H1 (cell line): Measurements from ENCODE around the gene AGRN. TPM values are rescaled to one million over a fixed set of nuclear protein-coding genes. Genes with fewer than 3 reads are reported as not detected.

Experiments used
- CTCF ChIA-PET: fragments of 300-600 bp; sonication (Branson Sonifier 250); formaldehyde crosslinking; loops from one replicate; lab custom pipeline; 2021; ENCODE audit not compliant: partially characterized antibody; lab: Charles Lee
- POLR2A ChIA-PET: fragments of 300-600 bp; sonication (Branson Sonifier 250); formaldehyde crosslinking; loops from one replicate; lab custom pipeline; 2021; ENCODE audit warnings: inconsistent platforms; ENCODE audit not compliant: partially characterized antibody; lab: Charles Lee
- DNase-seq, 2 experiments: peaks; one replicate each; pipeline versions ENCODE4 v3.0.0 to v3.0.0-alpha.2; 2010 to 2022; ENCODE audit warnings: low spot score in 2 of 2, low read depth in 1 of 2, mixed read lengths in 1 of 2
- FAIRE-seq: peaks from 2 replicates; lab custom pipeline; 2011; peaks lifted over from hg19 to GRCh38; lab: Jason Lieb, UNC
- H2AFZ ChIP-seq: 2 replicates; pipeline ENCODE4 v1.8.1; 2012; ENCODE audit warnings: low read length, inconsistent platforms
- H2AK5ac ChIP-seq: 2 replicates; pipeline ENCODE4 v1.6.1; 2013; ENCODE audit warnings: low read depth, low read length
- H2BK120ac ChIP-seq: replicated peaks from 2 replicates; pipeline ENCODE3; 2013; ENCODE audit warnings: low read depth, low read length, inconsistent platforms
- H2BK12ac ChIP-seq: 2 replicates; pipeline ENCODE4 v1.6.1; 2013; ENCODE audit warnings: low read depth, low read length
- H2BK15ac ChIP-seq: 2 replicates; pipeline ENCODE4 v1.6.1; 2013; ENCODE audit warnings: low read length
- H2BK20ac ChIP-seq: 2 replicates; pipeline ENCODE4 v1.6.1; 2013; ENCODE audit warnings: low read length
- H2BK5ac ChIP-seq: 2 replicates; pipeline ENCODE4 v1.6.1; 2013; ENCODE audit warnings: low read depth, low read length
- H3K14ac ChIP-seq: 2 replicates; pipeline ENCODE4 v1.6.1; 2013; ENCODE audit warnings: inconsistent platforms; ENCODE audit not compliant: insufficient read length
- H3K18ac ChIP-seq: 2 replicates; pipeline ENCODE4 v1.6.1; 2013; ENCODE audit warnings: low read length; ENCODE audit errors: extremely low read depth
- H3K23ac ChIP-seq: 2 replicates; pipeline ENCODE4 v1.6.1; 2013; ENCODE audit warnings: inconsistent platforms; ENCODE audit not compliant: insufficient read length
- H3K23me2 ChIP-seq: 2 replicates; pipeline ENCODE4 v1.6.1; 2013; ENCODE audit warnings: low read depth, low read length
- H3K27ac ChIP-seq: 2 replicates; pipeline ENCODE4 v1.6.1; 2011; ENCODE audit warnings: low read depth, low read length, inconsistent platforms
- H3K27me3 ChIP-seq, 4 experiments: replicated peaks in 1 of 4; 1 replicate in 1 of 4; 2 replicates in 3 of 4; pipeline versions ENCODE4 v1.6.1 to v1.8.1; 2011 to 2013; ENCODE audit warnings: low read length in 3 of 4, mild to moderate bottlenecking in 3 of 4, inconsistent platforms in 2 of 4, mixed read lengths in 2 of 4, moderate library complexity in 1 of 4; ENCODE audit not compliant: control insufficient read depth in 3 of 4, insufficient read depth in 3 of 4; ENCODE audit errors: extremely low read depth in 1 of 4
- H3K36me3 ChIP-seq, 4 experiments: 2 replicates each; pipeline versions ENCODE4 v1.6.1 to v1.8.1; 2011 to 2013; ENCODE audit warnings: mild to moderate bottlenecking in 4 of 4, low read length in 3 of 4, moderate library complexity in 2 of 4, control low read depth in 1 of 4, inconsistent platforms in 1 of 4; ENCODE audit not compliant: insufficient read depth in 4 of 4, control insufficient read depth in 2 of 4
- H3K4ac ChIP-seq: replicated peaks from 2 replicates; pipeline ENCODE3; 2013; ENCODE audit warnings: low read length, low read depth, mixed read lengths, inconsistent platforms; ENCODE audit not compliant: insufficient read length
- H3K4me1 ChIP-seq, 4 experiments: replicated peaks in 1 of 4; 1 replicate in 1 of 4; 2 replicates in 3 of 4; pipeline versions ENCODE4 v1.6.1 to v1.8.1; 2011 to 2013; ENCODE audit warnings: low read length in 3 of 4, inconsistent platforms in 2 of 4, mixed read lengths in 1 of 4; ENCODE audit not compliant: insufficient read depth in 4 of 4, control insufficient read depth in 3 of 4
- H3K4me2 ChIP-seq, 2 experiments: 2 replicates each; pipeline versions ENCODE4 v1.6.1 to v1.8.1; 2011 to 2013; ENCODE audit warnings: low read depth in 2 of 2, low read length in 2 of 2, control low read depth in 1 of 2, inconsistent platforms in 1 of 2, mild to moderate bottlenecking in 1 of 2; ENCODE audit not compliant: insufficient read depth in 1 of 2
- H3K4me3 ChIP-seq, 4 experiments: fragments of 200-600, 300-600 bp in 1 of 4; sonication (generic), shearing (Covaris generic), sonication (Bioruptor Twin) in 1 of 4; 2 replicates each; pipeline versions ENCODE4 v1.5.1 to v1.8.1; 2011 to 2016; ENCODE audit warnings: low read length in 4 of 4, low read depth in 3 of 4, control low read depth in 2 of 4, inconsistent platforms in 2 of 4, mild to moderate bottlenecking in 2 of 4, mixed read lengths in 1 of 4, moderate library complexity in 1 of 4; ENCODE audit not compliant: insufficient read depth in 2 of 4; ENCODE audit errors: extremely low read depth in 1 of 4
- H3K56ac ChIP-seq: replicated peaks from 2 replicates; pipeline ENCODE3; 2013; ENCODE audit warnings: low read depth, mild to moderate bottlenecking, mixed read lengths, low read length, inconsistent platforms; ENCODE audit not compliant: insufficient read length
- H3K79me1 ChIP-seq: 2 replicates; pipeline ENCODE4 v1.6.1; 2013; ENCODE audit warnings: low read depth, low read length, control low read depth
- H3K79me2 ChIP-seq, 2 experiments: 2 replicates each; pipeline versions ENCODE4 v1.6.1 to v1.8.1; 2012 to 2013; ENCODE audit warnings: low read length in 2 of 2, mild to moderate bottlenecking in 2 of 2, inconsistent platforms in 1 of 2; ENCODE audit not compliant: insufficient read depth in 2 of 2, control insufficient read depth in 1 of 2
- H3K9ac ChIP-seq, 4 experiments: replicated peaks in 1 of 4; 1 replicate in 1 of 4; 2 replicates in 3 of 4; pipeline versions ENCODE4 v1.6.1 to v1.8.1; 2011 to 2013; ENCODE audit warnings: low read depth in 3 of 4, low read length in 3 of 4, control low read depth in 2 of 4, mild to moderate bottlenecking in 2 of 4, moderate library complexity in 2 of 4, inconsistent platforms in 1 of 4; ENCODE audit errors: extremely low read depth in 1 of 4
- H3K9me3 ChIP-seq, 2 experiments: 2 replicates each; pipeline versions ENCODE4 v1.6.1 to v1.8.1; 2012 to 2013; ENCODE audit warnings: mild to moderate bottlenecking in 2 of 2, moderate library complexity in 2 of 2, control low read depth in 1 of 2, inconsistent platforms in 1 of 2, low read depth in 1 of 2, low read length in 1 of 2, mixed read lengths in 1 of 2; ENCODE audit not compliant: insufficient read depth in 2 of 2
- H4K20me1 ChIP-seq, 2 experiments: replicated peaks in 1 of 2; 2 replicates each; pipeline versions ENCODE3 to v1.8.1; 2011 to 2013; ENCODE audit warnings: inconsistent platforms in 2 of 2, low read length in 2 of 2, mild to moderate bottlenecking in 1 of 2; ENCODE audit not compliant: insufficient read depth in 2 of 2, control insufficient read depth in 1 of 2
- H4K5ac ChIP-seq: 2 replicates; pipeline ENCODE4 v1.6.1; 2013; ENCODE audit warnings: low read length, low read depth, mixed read lengths, inconsistent platforms; ENCODE audit not compliant: insufficient read length
- H4K8ac ChIP-seq: 2 replicates; pipeline ENCODE4 v1.8.0; 2013; ENCODE audit warnings: mild to moderate bottlenecking, moderate library complexity, low read length, inconsistent platforms; ENCODE audit not compliant: insufficient read depth; ENCODE audit errors: extremely low read depth
- H4K91ac ChIP-seq: replicated peaks from 2 replicates; pipeline ENCODE3; 2013; ENCODE audit warnings: low read length, mixed read lengths, inconsistent platforms; ENCODE audit not compliant: insufficient read length
- CBX5 ChIP-seq: fragments of 300-800, 300-1000 bp; sonication (generic); IDR thresholded peaks from 2 replicates; pipeline ENCODE4 v1.7.1; 2016; ENCODE audit warnings: antibody characterized with exemption, low read length, low read depth
- POLR2A ChIP-seq, 2 experiments: IDR thresholded peaks; 1 replicate in 1 of 2; 2 replicates in 1 of 2; pipeline ENCODE4 v1.6.1; 2011; ENCODE audit warnings: low read depth in 2 of 2, low read length in 2 of 2, mild to moderate bottlenecking in 2 of 2; ENCODE audit errors: control extremely low read depth in 1 of 2
- SP1 ChIP-seq: IDR thresholded peaks from 2 replicates; pipeline ENCODE4 v1.6.1; 2011; ENCODE audit warnings: low read depth, low read length
- SUZ12 ChIP-seq: fragments of 200-600 bp; sonication (generic); IDR thresholded peaks from 2 replicates; pipeline ENCODE4 v1.6.1; 2012; ENCODE audit warnings: mild to moderate bottlenecking, inconsistent platforms, low read length, moderate library complexity, mixed read lengths
- WGBS, 2 experiments: shearing (Covaris generic) in 1 of 2; methylation state at CpG; one replicate each; pipeline versions ENCODE4 v1.1.6 to v1.1.7; 2013 to 2015; ENCODE audit warnings: low lambda C conversion rate in 2 of 2, mixed read lengths in 2 of 2, inconsistent platforms in 1 of 2, low coverage in 1 of 2, missing lambda C conversion rate in 1 of 2; ENCODE audit not compliant: insufficient replicate concordance in 2 of 2, insufficient coverage in 1 of 2, insufficient read length in 1 of 2; ENCODE audit errors: extremely low coverage in 1 of 2, missing lambda C conversion rate in 1 of 2; 5-methylcytosine and 5-hydroxymethylcytosine counted together
- polyA plus RNA-seq, 7 experiments: library from polyadenylated mRNA; depleted of rRNA in 3 of 7; stranded (reverse) in 5 of 7; unstranded in 2 of 7; fragments of >200 nt in 5 of 7; fragments of 200-250 nt in 2 of 7; gene quantifications; 1 replicate in 5 of 7; 2 replicates in 1 of 7; 4 replicates in 1 of 7; pipeline versions ENCODE4 v1.2.1 to v1.2.3, GENCODE V29; 2011 to 2013; ENCODE audit warnings: missing spikeins in 2 of 7, mixed read lengths in 2 of 7
- total RNA-seq: library from RNA; stranded (reverse); fragmentation: NEBNext Ultra II Directional; extraction: Animal tissue kit (Norgen Biotek cat#: 25700); gene quantifications from 2 replicates; pipeline ENCODE4 v1.2.1, GENCODE V29; 2021
- TF ChIP-seq, protein P1 (sequence below): IDR thresholded peaks from 2 replicates; pipeline ENCODE4 v1.6.1; 2011; ENCODE audit warnings: low read depth, mild to moderate bottlenecking, low read length; ENCODE audit not compliant: insufficient read depth
- TF ChIP-seq, protein P2 (sequence below): IDR thresholded peaks from 2 replicates; pipeline ENCODE4 v1.6.1; 2012; ENCODE audit warnings: inconsistent platforms

Gene AGRN
- total and polyA plus RNA-seq, 2 of the 8 experiments (the other 6 are each of a cell fraction or from before 2014, with no cell fraction given): 52.3 to 155 TPM

DNA sequence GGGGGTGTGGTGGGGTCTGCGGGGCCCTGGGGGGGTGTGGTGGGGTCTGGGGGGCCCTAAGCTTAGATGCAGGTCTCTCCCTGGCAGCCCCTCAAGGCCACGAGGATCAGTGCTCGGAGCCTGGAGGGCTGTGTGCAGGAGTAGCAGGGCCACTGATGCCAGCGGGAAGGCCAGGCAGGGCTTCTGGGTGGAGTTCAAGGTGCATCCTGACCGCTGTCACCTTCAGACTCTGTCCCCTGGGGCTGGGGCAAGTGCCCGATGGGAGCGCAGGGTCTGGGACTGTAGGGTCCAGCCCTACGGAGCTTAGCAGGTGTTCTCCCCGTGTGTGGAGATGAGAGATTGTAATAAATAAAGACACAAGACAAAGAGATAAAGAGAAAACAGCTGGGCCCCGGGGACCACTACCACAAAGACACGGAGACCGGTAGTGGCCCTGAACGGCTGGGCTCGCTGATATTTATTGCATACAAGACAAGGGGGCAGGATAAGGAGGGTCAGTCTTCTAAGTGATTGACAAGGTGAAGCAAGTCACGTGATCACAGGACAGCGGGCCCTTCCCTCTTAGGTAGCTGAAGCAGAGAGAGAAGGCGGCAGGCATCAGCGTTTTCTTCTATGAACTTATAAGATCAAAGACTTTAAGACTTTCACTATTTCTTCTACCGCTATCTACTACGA is 45.5 kb downstream of the AGRN start:
- 81% methylated on average over 17 of the region's 20 CpGs; no CpG with 5 or more reads in 1 of the 2 experiments for whole genome bisulfite sequencing, 2 experiments

More for the DNA sequence above, 45.5 kb downstream of the AGRN start:
- H2AK5ac ChIP-seq: no peak overlapping the region
- no peak overlapping the region for H2BK20ac ChIP-seq
- H2BK5ac ChIP-seq: no peak overlapping the region
- no peak overlapping the region for H3K4ac ChIP-seq
- H2AFZ ChIP-seq: no peak overlapping the region
- TF ChIP-seq, protein P1, sequence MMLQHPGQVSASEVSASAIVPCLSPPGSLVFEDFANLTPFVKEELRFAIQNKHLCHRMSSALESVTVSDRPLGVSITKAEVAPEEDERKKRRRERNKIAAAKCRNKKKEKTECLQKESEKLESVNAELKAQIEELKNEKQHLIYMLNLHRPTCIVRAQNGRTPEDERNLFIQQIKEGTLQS: no peak
- TF ChIP-seq SP1 (no peak), CBX5 (no peak), SUZ12 (no peak), POLR2A (IDR thresholded peaks at IDR 0.05; ENCODE audit: control extremely low read depth in 1 of 2, low read depth in 2 of 2, low read length in 2 of 2) (no peak)
- TF ChIP-seq, protein P2, sequence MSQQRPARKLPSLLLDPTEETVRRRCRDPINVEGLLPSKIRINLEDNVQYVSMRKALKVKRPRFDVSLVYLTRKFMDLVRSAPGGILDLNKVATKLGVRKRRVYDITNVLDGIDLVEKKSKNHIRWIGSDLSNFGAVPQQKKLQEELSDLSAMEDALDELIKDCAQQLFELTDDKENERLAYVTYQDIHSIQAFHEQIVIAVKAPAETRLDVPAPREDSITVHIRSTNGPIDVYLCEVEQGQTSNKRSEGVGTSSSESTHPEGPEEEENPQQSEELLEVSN: no peak
- H2BK12ac ChIP-seq: no peak overlapping the region
- no peak overlapping the region for H3K23ac ChIP-seq
- H3K9me3 ChIP-seq: no peaks in the 10 kb centered on the region
- H3K23me2 ChIP-seq: peaks cover 7% of the 10 kb centered on the region; the same call in 1 of the 2 replicates
- H4K20me1 ChIP-seq: peaks cover 0 to 16% of the 10 kb centered on the region in 2 experiments
- H3K14ac ChIP-seq: no peak overlapping the region
- H3K4me1 ChIP-seq: peaks cover 0 to 15% (median 7%) of the 10 kb centered on the region in 4 experiments; a peak in 5 of 7 replicates
- no peaks in the 10 kb centered on the region for H3K79me2 ChIP-seq
- ChIA-PET POLR2A (interaction anchor here (0.7 to 2.2 kb wide), 7 partner anchors 9 to 99 kb away, joined by 3 to 6 read pairs (median 4); partner anchors contain the start of gene PLEKHN1), CTCF (interaction anchor here (1.2 to 5.8 kb wide), 6 partner anchors 14 to 90 kb away, joined by 3 to 80 read pairs (median 4); partner anchors contain the start of gene PERM1)
- H3K27me3 ChIP-seq: peaks cover 7 to 36% (median 28%) of the 10 kb centered on the region in 4 experiments
- no peak overlapping the region for H2BK15ac ChIP-seq
- no peak overlapping the region for H4K8ac ChIP-seq
- no peak for FAIRE-seq
- H3K79me1 ChIP-seq: no peaks in the 10 kb centered on the region
- H3K27ac ChIP-seq: no peak overlapping the region
- H3K36me3 ChIP-seq: no peaks in the 10 kb centered on the region
- no peak overlapping the region for H4K5ac ChIP-seq
- no peak overlapping the region for H4K91ac ChIP-seq
- no peak overlapping the region for H3K18ac ChIP-seq
- no peak overlapping the region for H3K9ac ChIP-seq
- no peak overlapping the region for H3K4me2 ChIP-seq
- no peak for DNase-seq
- no peak overlapping the region for H2BK120ac ChIP-seq
- no peak overlapping the region for H3K4me3 ChIP-seq
- no peak overlapping the region for H3K56ac ChIP-seq
